IMR-90 (cell line): ENCODE measurements around the gene AARS1. TPM values are rescaled to one million over a fixed set of nuclear protein-coding genes. Genes with fewer than 3 reads are reported as not detected.
"Not testable (repeated sequence)": the region's sequence is repeated elsewhere in the genome, so short reads cannot be mapped to it uniquely, and the experiment has no call there.

ENCODE experiments used
- ATAC-seq: fragments of 200-7000 bp; cut with Tn5 transposase; 2 replicates; pipeline ENCODE4 v1.9.1; 2020; ENCODE audit warnings: low read depth, mild to moderate bottlenecking, moderate library complexity
- BruUV-seq: library from RNA; stranded (reverse); fragments of 400-500 nt; replicated peaks from 2 replicates; lab custom pipeline; 2021; lab: Mats Ljungman, UMichigan
- CTCF ChIA-PET: fragments of 300-600 bp; formaldehyde crosslinking; extraction: SDS; loops from one replicate; lab custom pipeline; 2021; ENCODE audit warnings: antibody characterized with exemption; lab: Yijun Ruan, JAX
- POLR2A ChIA-PET: fragments of 300-600 bp; sonication (Branson Sonifier 250); formaldehyde crosslinking; loops from one replicate; lab custom pipeline; 2022; ENCODE audit warnings: antibody characterized with exemption; ENCODE audit not compliant: unreplicated experiment; lab: Charles Lee
- DNase-seq: peaks from one replicate; pipeline ENCODE4 v3.0.0; 2013
- H2AFZ ChIP-seq: replicated peaks from 2 replicates; pipeline ENCODE3; 2013; ENCODE audit warnings: low read length, mild to moderate bottlenecking; ENCODE audit not compliant: poor library complexity
- H2AK5ac ChIP-seq: 2 replicates; pipeline ENCODE4 v1.6.1; 2013; ENCODE audit warnings: low read depth, low read length, inconsistent platforms
- H2AK9ac ChIP-seq: replicated peaks from 2 replicates; pipeline ENCODE3; 2013; ENCODE audit warnings: mild to moderate bottlenecking, low read depth, low read length, moderate library complexity; ENCODE audit not compliant: poor library complexity
- H2BK120ac ChIP-seq: 2 replicates; pipeline ENCODE4 v1.6.1; 2013; ENCODE audit warnings: low read depth, low read length, inconsistent platforms
- H2BK15ac ChIP-seq: 3 replicates; pipeline ENCODE4 v1.6.1; 2013; ENCODE audit warnings: low read depth, low read length, inconsistent platforms
- H2BK20ac ChIP-seq: 2 replicates; pipeline ENCODE4 v1.6.1; 2013; ENCODE audit warnings: low read depth, mild to moderate bottlenecking, inconsistent platforms, low read length, moderate library complexity
- H2BK5ac ChIP-seq: 2 replicates; pipeline ENCODE4 v1.6.1; 2013; ENCODE audit warnings: mild to moderate bottlenecking, low read depth, low read length, inconsistent platforms; ENCODE audit not compliant: poor library complexity, severe bottlenecking
- H3K14ac ChIP-seq: replicated peaks from 2 replicates; pipeline ENCODE4 v1.6.1; 2013; ENCODE audit warnings: low read depth, low read length, inconsistent platforms
- H3K18ac ChIP-seq: 2 replicates; pipeline ENCODE4 v1.6.1; 2013; ENCODE audit warnings: low read depth, low read length, control low read depth
- H3K23ac ChIP-seq: 2 replicates; pipeline ENCODE4 v1.6.1; 2013; ENCODE audit warnings: low read depth, low read length, inconsistent platforms
- H3K27ac ChIP-seq: 2 replicates; pipeline ENCODE4 v1.5.1; 2013; ENCODE audit warnings: mild to moderate bottlenecking, control low read depth, low read length; ENCODE audit not compliant: insufficient read depth
- H3K27me3 ChIP-seq: 2 replicates; pipeline ENCODE4 v1.6.1; 2013; ENCODE audit warnings: low read length; ENCODE audit not compliant: control insufficient read depth, insufficient read depth
- H3K36me3 ChIP-seq: 2 replicates; pipeline ENCODE4 v1.6.1; 2013; ENCODE audit warnings: low read length, mixed read lengths; ENCODE audit not compliant: control insufficient read depth, insufficient read depth
- H3K4ac ChIP-seq: 2 replicates; pipeline ENCODE4 v1.6.1; 2013; ENCODE audit warnings: low read depth, low read length, inconsistent platforms
- H3K4me1 ChIP-seq: 2 replicates; pipeline ENCODE4 v1.6.1; 2013; ENCODE audit warnings: low read length, mixed read lengths; ENCODE audit not compliant: control insufficient read depth, insufficient read depth
- H3K4me2 ChIP-seq: 2 replicates; pipeline ENCODE4 v1.6.1; 2013; ENCODE audit warnings: low read depth, mild to moderate bottlenecking, control low read depth, low read length, moderate library complexity
- H3K4me3 ChIP-seq: 2 replicates; pipeline ENCODE4 v1.5.1; 2013; ENCODE audit warnings: low read depth, mild to moderate bottlenecking, control low read depth, low read length, moderate library complexity; ENCODE audit not compliant: insufficient read depth
- H3K56ac ChIP-seq: 2 replicates; pipeline ENCODE4 v1.6.1; 2013; ENCODE audit warnings: low read length, inconsistent platforms; ENCODE audit not compliant: insufficient read depth; ENCODE audit errors: extremely low read depth
- H3K79me1 ChIP-seq, 2 experiments: 2 replicates each; pipeline ENCODE4 v1.6.1; 2013; ENCODE audit warnings: low read length in 2 of 2, inconsistent platforms in 1 of 2, low read depth in 1 of 2
- H3K9ac ChIP-seq: 2 replicates; pipeline ENCODE4 v1.6.1; 2013; ENCODE audit warnings: low read depth, low read length, control low read depth
- H3K9me1 ChIP-seq: 2 replicates; pipeline ENCODE4 v1.6.1; 2013; ENCODE audit warnings: low read length, inconsistent platforms; ENCODE audit not compliant: insufficient read depth
- H3K9me3 ChIP-seq: 2 replicates; pipeline ENCODE4 v1.6.1; 2013; ENCODE audit warnings: low read length; ENCODE audit not compliant: control insufficient read depth, insufficient read depth
- H4K20me1 ChIP-seq: 2 replicates; pipeline ENCODE4 v1.6.1; 2013; ENCODE audit warnings: low read length, inconsistent platforms; ENCODE audit not compliant: insufficient read depth
- H4K5ac ChIP-seq: 2 replicates; pipeline ENCODE4 v1.6.1; 2013; ENCODE audit warnings: mild to moderate bottlenecking, low read depth, low read length, control low read depth
- H4K8ac ChIP-seq, 2 experiments: 2 replicates each; pipeline ENCODE4 v1.6.1; 2013; ENCODE audit warnings: low read depth in 2 of 2, low read length in 2 of 2, control low read depth in 1 of 2, inconsistent platforms in 1 of 2
- H4K91ac ChIP-seq: 2 replicates; pipeline ENCODE4 v1.6.1; 2013; ENCODE audit warnings: low read depth, low read length, inconsistent platforms; ENCODE audit not compliant: insufficient read depth
- WGBS, 2 experiments: methylation state at CpG; one replicate each; pipeline versions ENCODE4 v1.1.5 to v1.1.7; 2013; ENCODE audit warnings: missing lambda C conversion rate in 2 of 2; ENCODE audit not compliant: insufficient read length in 1 of 2; ENCODE audit errors: extremely low coverage in 2 of 2; 5-methylcytosine and 5-hydroxymethylcytosine counted together
- dilution Hi-C: fragments of 300-500 bp; cut with HindIII; formaldehyde crosslinking; loops from one replicate; pipeline ENCODE4 v1.14.3; 2018; ENCODE audit warnings: low sequenced_read_pairs; ENCODE audit not compliant: unreplicated experiment
- in situ Hi-C: fragments of 300-500 bp; cut with MboI; formaldehyde crosslinking; loops from 3 replicates; pipeline ENCODE4 v1.14.3; 2019; ENCODE audit warnings: low sequenced_read_pairs, inconsistent platforms, mixed read lengths
- intact Hi-C: fragments of 100-400 bp; cut with micrococcal nuclease; formaldehyde crosslinking; loops from 2 replicates; pipeline ENCODE4 v1.10.0; 2022
- polyA plus RNA-seq, 3 experiments: library from polyadenylated mRNA; depleted of rRNA; stranded (reverse); fragments of >200 nt; gene quantifications; 2 replicates each; pipeline ENCODE4 v1.2.3, GENCODE V29; 2012; ENCODE audit warnings: low replicate concordance in 1 of 3
- total RNA-seq: library from RNA; depleted of rRNA; stranded (reverse); fragments of >200 nt; gene quantifications from 2 replicates; pipeline ENCODE4 v1.2.3, GENCODE V29; 2012

AARS1 gene
- total and polyA plus RNA-seq, 2 of the 4 experiments (the other 2 are of a cell fraction): 104 to 139 TPM

- ATAC-seq, H2BK5ac ChIP-seq, H3K27me3 ChIP-seq, intact Hi-C loops, H3K27ac ChIP-seq, H4K20me1 ChIP-seq, H3K18ac ChIP-seq, CTCF ChIA-PET, H3K23ac ChIP-seq, H3K14ac ChIP-seq, H3K36me3 ChIP-seq, dilution Hi-C loops, H3K4ac ChIP-seq, H3K9me3 ChIP-seq, H4K91ac ChIP-seq, H2BK120ac ChIP-seq, BruUV-seq, H3K79me1 ChIP-seq, H2BK15ac ChIP-seq, H3K56ac ChIP-seq, H3K4me2 ChIP-seq, H2AFZ ChIP-seq, H2BK20ac ChIP-seq, H3K4me3 ChIP-seq, H2AK5ac ChIP-seq, in situ Hi-C loops, H2AK9ac ChIP-seq, H4K8ac ChIP-seq, H3K4me1 ChIP-seq, H4K5ac ChIP-seq, DNase-seq, H3K9ac ChIP-seq, H3K9me1 ChIP-seq, POLR2A ChIA-PET: not testable (repeated sequence)
Measured at GRCh38 chr16:70226024-70226423, 63.3 kb downstream of the AARS1 start.

- dilution Hi-C loops, H4K5ac ChIP-seq, intact Hi-C loops, H3K4ac ChIP-seq, H4K8ac ChIP-seq, H3K23ac ChIP-seq, H4K20me1 ChIP-seq, H2BK15ac ChIP-seq, BruUV-seq, H4K91ac ChIP-seq, H3K9me1 ChIP-seq, H3K4me2 ChIP-seq, H3K4me1 ChIP-seq, H3K9ac ChIP-seq, H3K27ac ChIP-seq, DNase-seq, H3K36me3 ChIP-seq, H2BK120ac ChIP-seq, H3K56ac ChIP-seq, H3K79me1 ChIP-seq, H2AFZ ChIP-seq, H3K27me3 ChIP-seq, ATAC-seq, H2BK20ac ChIP-seq, H3K14ac ChIP-seq, H2AK5ac ChIP-seq, in situ Hi-C loops, POLR2A ChIA-PET, H3K9me3 ChIP-seq, H3K4me3 ChIP-seq, H2BK5ac ChIP-seq, H2AK9ac ChIP-seq, CTCF ChIA-PET, H3K18ac ChIP-seq: not testable (repeated sequence)
- WGBS, 2 experiments: no CpG with 5 or more reads among the region's 4 CpGs
Measured at GRCh38 chr16:70225430-70225829, 63.9 kb downstream of the AARS1 start.
